ENCODE results near the gene IFNA7.
"Not testable (repeated sequence)": the region's sequence is repeated elsewhere in the genome, so short reads cannot be mapped to it uniquely, and the experiment has no call there.

Gene IFNA7

GRCh38 chr9:21174671-21175070, 27.3 kb downstream of the IFNA7 start:
- no peak for DNase-seq (ENCODE audit: extremely low spot score)
- CTCF ChIA-PET = no interaction called here
- TF ChIP-seq ZNF384 (IDR thresholded peaks at IDR 0.05) (no peak), CTBP1 (IDR thresholded peaks at IDR 0.05; ENCODE audit: borderline replicate concordance) (no peak), SP1 (IDR thresholded peaks at IDR 0.05) (no peak), BHLHE40 (IDR thresholded peaks at IDR 0.05; ENCODE audit: borderline replicate concordance) (no peak), TARDBP (IDR thresholded peaks at IDR 0.05) (no peak), SUZ12 (IDR thresholded peaks at IDR 0.05) (no peak), NFRKB (IDR thresholded peaks at IDR 0.05) (no peak), FOXM1 (IDR thresholded peaks at IDR 0.05; ENCODE audit: borderline replicate concordance) (no peak), HDGF (IDR thresholded peaks at IDR 0.05; ENCODE audit: borderline replicate concordance) (no peak), ARNT (IDR thresholded peaks at IDR 0.05) (no peak), LEF1 (IDR thresholded peaks at IDR 0.05; ENCODE audit: borderline replicate concordance) (no peak), FOXA1 (IDR thresholded peaks at IDR 0.05) (no peak), L3MBTL2 (conservative IDR thresholded peaks at IDR 0.05) (no peak), ELF4 (IDR thresholded peaks at IDR 0.05) (no peak), PKNOX1 (IDR thresholded peaks at IDR 0.05) (no peak), FOXK2 (IDR thresholded peaks at IDR 0.05) (no peak)
- POLR2A ChIA-PET = no interaction called here

GRCh38 chr9:21172156-21172555, 29.8 kb downstream of the IFNA7 start:
- TF ChIP-seq FOXM1 (IDR thresholded peaks at IDR 0.05; ENCODE audit: borderline replicate concordance) = no peak
- TF ChIP-seq FOXA1 (IDR thresholded peaks at IDR 0.05) = no peak
- TF ChIP-seq ELF4 (IDR thresholded peaks at IDR 0.05) = no peak

GRCh38 chr9:21171351-21171750, 30.7 kb downstream of the IFNA7 start:
- ChIA-PET POLR2A (no interaction called here), CTCF (no interaction called here)
- DNase-seq (ENCODE audit: extremely low spot score) = no peak
- no peak for TF ChIP-seq HDGF (IDR thresholded peaks at IDR 0.05; ENCODE audit: borderline replicate concordance)
- TF ChIP-seq ARNT (IDR thresholded peaks at IDR 0.05) = no peak
- TF ChIP-seq FOXM1 (IDR thresholded peaks at IDR 0.05; ENCODE audit: borderline replicate concordance) = no peak
- no peak for TF ChIP-seq ELF4 (IDR thresholded peaks at IDR 0.05)
- no peak for TF ChIP-seq ZNF384 (IDR thresholded peaks at IDR 0.05)
- TF ChIP-seq L3MBTL2 (conservative IDR thresholded peaks at IDR 0.05) = no peak
- no peak for TF ChIP-seq SUZ12 (IDR thresholded peaks at IDR 0.05)
- TF ChIP-seq CTBP1 (IDR thresholded peaks at IDR 0.05; ENCODE audit: borderline replicate concordance) = no peak
- TF ChIP-seq LEF1 (IDR thresholded peaks at IDR 0.05; ENCODE audit: borderline replicate concordance) = no peak
- TF ChIP-seq NFRKB (IDR thresholded peaks at IDR 0.05) = no peak
- TF ChIP-seq FOXA1 (IDR thresholded peaks at IDR 0.05) = no peak
- no peak for TF ChIP-seq BHLHE40 (IDR thresholded peaks at IDR 0.05; ENCODE audit: borderline replicate concordance)
- no peak for TF ChIP-seq PKNOX1 (IDR thresholded peaks at IDR 0.05)
- no peak for TF ChIP-seq TARDBP (IDR thresholded peaks at IDR 0.05)
- TF ChIP-seq FOXK2 (IDR thresholded peaks at IDR 0.05) = no peak
- no peak for TF ChIP-seq SP1 (IDR thresholded peaks at IDR 0.05)

More at GRCh38 chr9:21172156-21172555, 29.8 kb downstream of the IFNA7 start:
- ChIA-PET POLR2A (no interaction called here), CTCF (no interaction called here)
- DNase-seq (ENCODE audit: extremely low spot score) = no peak

- DNase-seq (ENCODE audit: extremely low spot score); POLR2A ChIA-PET; CTCF ChIA-PET: not testable (repeated sequence)
Observed at GRCh38 chr9:21166560-21166959, 35.4 kb downstream of the IFNA7 start, which contains the start of gene IFNA21. Gene IFNA21, minus strand, starts transcription at chr9:21166660. Its CDS starts 48 bp downstream, at chr9:21166612.

GRCh38 chr9:21165516-21165915, 36.5 kb downstream of the IFNA7 start:
- ChIA-PET POLR2A (no interaction called here), CTCF (no interaction called here)
- TF ChIP-seq FOXM1 (IDR thresholded peaks at IDR 0.05; ENCODE audit: borderline replicate concordance) (no peak), NFRKB (IDR thresholded peaks at IDR 0.05) (no peak), L3MBTL2 (conservative IDR thresholded peaks at IDR 0.05) (no peak), PKNOX1 (IDR thresholded peaks at IDR 0.05) (no peak), ZNF384 (IDR thresholded peaks at IDR 0.05) (no peak), TARDBP (IDR thresholded peaks at IDR 0.05) (no peak), BHLHE40 (IDR thresholded peaks at IDR 0.05; ENCODE audit: borderline replicate concordance) (no peak), ELF4 (IDR thresholded peaks at IDR 0.05) (no peak), FOXK2 (IDR thresholded peaks at IDR 0.05) (no peak), FOXA1 (IDR thresholded peaks at IDR 0.05) (no peak), LEF1 (IDR thresholded peaks at IDR 0.05; ENCODE audit: borderline replicate concordance) (no peak), SP1 (IDR thresholded peaks at IDR 0.05) (no peak), SUZ12 (IDR thresholded peaks at IDR 0.05) (no peak), ARNT (IDR thresholded peaks at IDR 0.05) (no peak), HDGF (IDR thresholded peaks at IDR 0.05; ENCODE audit: borderline replicate concordance) (no peak), CTBP1 (IDR thresholded peaks at IDR 0.05; ENCODE audit: borderline replicate concordance) (no peak)
- no peak for DNase-seq (ENCODE audit: extremely low spot score)

- POLR2A ChIA-PET = no interaction called here
- DNase-seq (ENCODE audit: extremely low spot score) = no peak
- CTCF ChIA-PET = interaction anchor here (1.0 kb wide), 1 partner anchor 159 kb away, joined by 7 read pairs; no protein-coding TSS in a partner anchor
- TF ChIP-seq CTBP1 (IDR thresholded peaks at IDR 0.05; ENCODE audit: borderline replicate concordance) = no peak
- TF ChIP-seq BHLHE40 (IDR thresholded peaks at IDR 0.05; ENCODE audit: borderline replicate concordance) = no peak
Observed at GRCh38 chr9:21160178-21160577, 41.8 kb downstream of the IFNA7 start.

GRCh38 chr9:21155501-21155900, 46.5 kb downstream of the IFNA7 start:
- POLR2A ChIA-PET = no interaction called here
- TF ChIP-seq ZNF384 (IDR thresholded peaks at IDR 0.05) (no peak), ELF4 (IDR thresholded peaks at IDR 0.05) (no peak), NFRKB (IDR thresholded peaks at IDR 0.05) (no peak), PKNOX1 (IDR thresholded peaks at IDR 0.05) (no peak), TARDBP (IDR thresholded peaks at IDR 0.05) (no peak), HDGF (IDR thresholded peaks at IDR 0.05; ENCODE audit: borderline replicate concordance) (no peak), FOXA1 (IDR thresholded peaks at IDR 0.05) (no peak), FOXK2 (IDR thresholded peaks at IDR 0.05) (no peak), SUZ12 (IDR thresholded peaks at IDR 0.05) (no peak), SP1 (IDR thresholded peaks at IDR 0.05) (no peak), BHLHE40 (IDR thresholded peaks at IDR 0.05; ENCODE audit: borderline replicate concordance) (no peak), L3MBTL2 (conservative IDR thresholded peaks at IDR 0.05) (no peak), LEF1 (IDR thresholded peaks at IDR 0.05; ENCODE audit: borderline replicate concordance) (no peak), ARNT (IDR thresholded peaks at IDR 0.05) (no peak), CTBP1 (IDR thresholded peaks at IDR 0.05; ENCODE audit: borderline replicate concordance) (no peak), FOXM1 (IDR thresholded peaks at IDR 0.05; ENCODE audit: borderline replicate concordance) (no peak)
- DNase-seq (ENCODE audit: extremely low spot score) = no peak

More at GRCh38 chr9:21155501-21155900, 46.5 kb downstream of the IFNA7 start:
- CTCF ChIA-PET = no interaction called here
